SK-N-SH (cell line): ENCODE data around the gene MILR1.

Source experiments
- CHD2 ChIP-seq: fragments of 150-350 bp; IDR thresholded peaks from 2 replicates; pipeline ENCODE4 v1.6.1; 2018; ENCODE audit warnings: low read length; ENCODE audit not compliant: partially characterized antibody
- CTCF ChIP-seq: fragments of 200-600 bp; sonication (generic); IDR thresholded peaks from 2 replicates; pipeline ENCODE4 v1.6.1; 2017; ENCODE audit warnings: antibody characterized with exemption, mild to moderate bottlenecking, moderate library complexity
- POLR2AphosphoS5 ChIP-seq: IDR thresholded peaks from 2 replicates; pipeline ENCODE4 v1.6.1; 2012; ENCODE audit warnings: low read depth, low read length
- TAF1 ChIP-seq: IDR thresholded peaks from 2 replicates; pipeline ENCODE4 v1.6.1; 2012; ENCODE audit warnings: low read depth, mild to moderate bottlenecking, low read length, moderate library complexity, borderline replicate concordance
- TEAD4 ChIP-seq: IDR thresholded peaks from 2 replicates; pipeline ENCODE4 v1.4.0; 2012; ENCODE audit warnings: mild to moderate bottlenecking, borderline replicate concordance; ENCODE audit not compliant: insufficient read depth

GRCh38 chr17:64508683-64509082 lies 59.8 kb downstream of the MILR1 start:
- TF ChIP-seq CTCF (no peak), CHD2 (no peak), TEAD4 (no peak), POLR2AphosphoS5 (no peak), TAF1 (no peak)
